NCI-H748 treated with DMSO at 0.1 percent for 48 hours (cell line): Measurements from ENCODE around the gene C1orf21.

Experiments used
- DNase-seq: peaks from one replicate; lab custom pipeline; 2025; lab: John Stamatoyannopoulos, UW

C1orf21 gene

DNA sequence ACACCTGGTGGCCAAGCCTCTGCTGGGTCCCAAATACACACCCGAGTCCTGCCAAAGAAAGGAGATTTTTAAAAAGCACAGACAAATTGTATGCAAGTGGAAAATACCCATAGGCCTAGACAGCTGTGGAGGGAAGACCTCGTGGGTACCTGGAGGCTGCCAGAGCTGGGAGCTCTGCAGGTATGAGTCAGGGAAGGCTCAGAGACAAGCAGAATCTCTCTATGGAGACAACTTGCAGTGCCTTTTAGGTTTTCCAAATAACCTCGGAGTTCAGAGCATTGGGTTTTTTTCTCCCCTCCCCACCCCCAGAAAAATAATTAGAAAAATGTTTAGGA, 240.1 kb downstream of the C1orf21 start:
- no peak for DNase-seq

DNA sequence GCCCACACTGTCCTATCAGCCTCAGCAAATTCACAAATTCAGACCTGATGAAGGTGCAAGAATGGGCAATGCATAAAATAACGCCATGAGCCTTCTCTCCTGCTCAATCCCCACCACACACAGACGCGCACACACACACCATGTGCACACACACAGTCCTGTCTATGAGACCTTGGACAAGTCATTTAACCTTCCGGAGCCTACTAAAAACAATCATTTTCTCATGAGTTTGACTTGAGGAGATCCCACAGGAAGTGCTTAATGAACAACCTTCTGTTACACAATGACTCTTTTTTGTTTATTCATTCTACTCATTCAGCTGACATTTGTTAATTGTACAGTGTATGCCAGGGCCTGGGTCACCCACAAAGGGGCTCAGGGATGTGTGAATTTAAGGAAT, 242.4 kb downstream of the C1orf21 start:
- no peak for DNase-seq

DNA sequence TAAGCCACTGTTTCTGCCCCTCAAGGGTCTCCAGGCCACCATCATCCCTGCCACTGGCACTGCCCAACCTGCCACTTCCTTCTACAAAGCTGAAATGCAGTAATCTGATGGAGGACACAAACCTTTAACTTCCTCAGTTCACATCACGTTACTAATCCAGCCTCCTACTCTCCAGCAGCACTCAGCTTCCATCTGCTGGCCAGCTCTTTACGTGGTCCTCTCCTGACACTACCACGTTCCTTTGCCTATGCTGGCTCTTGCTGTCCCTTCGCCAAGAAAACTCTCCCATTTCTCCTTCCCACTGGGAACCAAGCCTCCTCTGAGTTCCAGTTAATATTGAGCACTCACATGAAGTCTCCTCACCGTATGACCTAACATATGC, 243.8 kb downstream of the C1orf21 start:
- DNase-seq: no peak

DNA sequence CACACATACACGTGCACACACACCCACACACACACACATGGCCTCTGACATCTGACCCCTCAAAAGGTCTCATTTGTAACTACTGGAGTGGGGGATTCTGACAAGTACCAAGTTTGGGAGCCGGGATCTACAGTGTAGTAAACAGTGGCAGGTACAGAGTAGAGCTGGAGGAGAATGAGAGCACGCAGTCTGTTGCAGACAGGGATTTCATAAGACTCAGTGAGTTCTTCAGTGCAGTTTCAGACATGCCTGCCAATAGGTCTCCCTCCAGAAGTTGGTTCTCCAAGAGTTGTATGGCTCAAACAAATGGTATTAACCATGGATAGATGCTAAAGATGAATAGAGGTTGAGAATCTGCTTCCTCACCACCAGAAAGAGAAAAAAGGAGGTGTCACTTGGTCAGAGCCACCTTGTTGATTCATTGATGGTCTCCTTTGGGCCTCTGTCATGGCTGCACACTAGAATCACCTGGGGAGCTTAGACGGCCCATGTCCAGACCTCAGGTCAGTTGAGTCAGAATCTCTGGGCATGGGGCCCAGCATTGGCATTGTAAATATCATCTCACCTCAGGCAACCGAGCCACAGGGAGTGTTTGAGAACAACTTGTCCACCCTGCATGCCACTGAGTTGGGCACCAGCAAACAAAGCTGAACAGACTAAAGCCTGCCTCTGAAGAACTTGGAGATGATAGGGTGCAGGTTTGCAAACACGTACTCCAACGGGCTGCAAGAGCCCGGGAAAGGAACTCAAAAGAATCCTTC, 245.8 kb downstream of the C1orf21 start:
- no peak for DNase-seq

DNA sequence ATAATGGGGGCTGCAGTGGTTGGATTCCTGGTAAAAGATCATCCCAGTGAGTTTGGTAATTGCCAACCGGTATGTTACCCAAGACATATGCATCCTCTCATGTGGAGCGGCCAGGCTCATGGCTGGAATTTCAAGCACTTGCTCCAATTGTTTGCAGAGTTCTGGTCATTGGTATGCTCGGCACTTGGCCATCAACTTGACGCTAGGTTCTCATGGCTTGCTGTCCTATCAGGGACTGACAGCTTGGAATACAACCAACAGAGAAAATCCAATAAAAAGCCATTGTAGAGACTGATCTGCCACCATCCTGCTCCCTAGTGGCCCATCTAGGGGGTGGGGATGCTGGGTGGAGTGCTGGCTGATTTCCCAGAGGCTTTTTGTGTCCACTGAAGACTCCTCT, 247.0 kb downstream of the C1orf21 start:
- DNase-seq: no peak

DNA sequence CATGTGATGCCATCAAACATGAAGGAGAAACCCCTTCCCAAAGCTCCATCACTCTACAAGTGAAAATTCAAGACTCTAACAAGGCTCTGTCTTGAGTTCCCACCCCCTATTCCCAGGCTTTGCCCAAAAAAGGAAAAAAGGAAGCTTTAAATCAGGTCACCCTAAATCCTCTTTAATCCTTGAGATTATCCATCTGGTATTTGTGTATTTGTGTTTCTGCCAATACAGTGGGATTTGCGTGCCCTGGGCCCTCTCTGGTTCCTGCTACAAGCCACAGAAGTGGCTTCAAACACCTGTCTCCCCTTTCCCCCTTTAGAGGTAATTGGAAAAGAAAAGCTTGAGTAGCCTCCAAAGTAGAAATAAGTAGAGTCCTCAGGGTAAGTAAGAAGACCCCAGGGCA, 247.5 kb downstream of the C1orf21 start:
- DNase-seq: no peak

DNA sequence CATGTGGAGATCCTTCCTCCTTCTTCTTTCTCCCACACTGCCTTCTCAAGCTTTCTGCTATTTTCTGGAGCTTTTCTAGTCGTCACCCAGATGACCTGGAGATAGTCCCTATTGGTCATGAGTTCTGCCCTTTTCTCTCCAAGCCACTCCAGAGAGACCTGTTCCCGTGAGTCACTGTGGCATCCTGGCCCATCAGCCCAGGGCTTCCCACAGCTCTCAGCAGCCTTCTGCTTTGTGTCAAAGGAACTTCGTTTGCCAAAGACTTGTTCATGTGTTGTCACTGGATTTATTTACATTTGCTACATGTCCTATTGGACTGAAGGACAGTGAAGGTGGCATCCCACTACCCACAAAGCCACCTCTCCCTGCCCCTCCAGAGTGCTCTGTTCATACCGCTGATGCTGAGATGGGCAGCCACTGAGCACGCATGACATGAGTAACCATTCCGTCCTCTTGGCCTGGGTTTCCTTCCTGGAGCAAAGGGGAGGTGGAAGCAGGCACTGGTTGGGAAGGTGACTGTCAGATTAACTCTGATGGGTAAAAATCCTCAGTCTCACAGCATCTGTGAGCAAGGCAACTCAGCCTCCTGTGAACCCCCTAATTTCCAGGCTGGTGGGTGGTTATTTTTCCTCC, 248.6 kb downstream of the C1orf21 start:
- DNase-seq: no peak

DNA sequence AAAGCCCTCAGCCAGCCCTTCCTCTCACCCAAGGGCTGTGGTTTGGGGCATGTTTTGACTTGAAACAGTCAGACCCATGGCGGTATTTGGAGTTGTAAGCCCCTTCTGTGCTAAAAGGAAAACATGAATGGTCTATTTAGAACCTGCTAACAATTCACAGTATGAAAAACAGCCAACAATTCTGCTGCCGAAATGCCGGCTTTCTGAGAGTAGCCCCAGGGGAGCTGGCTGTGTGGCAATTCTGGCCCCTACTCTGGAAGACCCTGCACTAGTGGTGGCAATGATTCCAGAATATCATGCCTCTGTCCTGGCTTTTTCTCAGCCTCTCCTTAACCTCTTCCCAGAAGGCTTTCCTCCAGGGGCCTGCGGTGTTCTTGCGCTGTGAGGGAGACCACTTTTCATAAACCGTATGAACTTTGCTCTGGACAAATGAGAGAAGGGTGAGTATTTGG, 249.2 kb downstream of the C1orf21 start:
- no peak for DNase-seq

DNA sequence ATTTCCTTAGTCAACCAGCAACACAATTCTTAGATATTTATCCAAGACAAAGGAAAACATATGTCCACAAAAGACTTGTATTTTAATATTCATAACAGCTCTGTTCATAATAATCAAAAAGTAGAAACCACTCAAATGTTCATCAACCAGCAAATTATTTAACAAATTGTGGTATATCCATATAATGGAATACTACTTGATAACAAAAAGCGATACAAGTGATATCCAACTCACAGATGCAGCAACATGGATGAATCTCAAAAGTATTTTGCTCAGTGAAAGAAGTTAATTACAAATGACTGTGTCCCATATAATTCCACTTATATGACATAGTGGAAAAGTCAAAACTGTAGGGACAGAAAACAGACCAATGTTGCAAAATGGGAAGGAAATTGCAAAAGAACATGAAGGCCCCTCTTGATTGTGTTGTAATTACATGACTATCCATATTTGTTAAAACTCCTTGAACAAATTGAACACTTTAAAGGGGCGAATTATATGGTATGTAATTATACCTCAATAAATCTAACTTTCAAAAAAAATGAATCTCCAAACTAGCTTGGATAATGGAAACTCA, 250.9 kb downstream of the C1orf21 start:
- no peak for DNase-seq

DNA sequence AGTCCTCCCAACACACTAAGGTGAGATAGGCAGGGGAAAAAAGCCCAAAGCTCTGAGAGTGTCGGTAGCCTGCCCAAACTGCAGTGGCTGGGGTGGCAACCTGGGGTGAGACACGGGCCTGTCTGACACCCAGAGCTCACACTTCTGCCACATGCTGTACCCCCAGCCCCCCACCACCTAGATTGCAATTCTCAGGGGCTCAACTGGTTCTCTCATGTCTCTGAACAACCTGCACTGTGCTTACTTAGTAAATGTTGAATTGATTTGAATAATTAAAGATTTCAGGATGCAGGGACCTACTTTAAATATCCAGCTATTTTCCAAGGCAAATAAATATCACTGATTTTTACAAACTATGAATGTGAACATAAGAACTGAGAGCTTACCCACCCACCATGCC, 252.4 kb downstream of the C1orf21 start:
- DNase-seq: no peak

DNA sequence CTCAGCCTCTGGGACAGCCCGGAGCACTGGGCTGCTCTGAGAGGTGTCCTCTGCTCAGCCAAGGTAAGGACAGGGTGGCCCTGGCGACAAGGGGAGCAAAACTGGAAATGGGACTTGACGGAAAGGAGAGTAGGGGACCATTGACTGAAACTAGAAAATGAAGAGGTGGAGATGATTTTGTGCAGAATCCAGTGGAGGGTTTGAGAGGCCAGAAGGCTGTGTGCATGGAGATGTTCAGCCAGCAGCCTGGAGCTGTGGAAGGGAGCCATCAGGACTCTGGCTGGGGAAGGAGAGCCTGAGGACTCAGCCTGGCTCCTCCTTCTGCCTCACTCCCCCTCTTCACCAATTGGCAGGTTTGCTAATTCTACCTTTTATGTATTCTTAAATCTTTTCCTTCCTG, 253.7 kb downstream of the C1orf21 start:
- DNase-seq: no peak

DNA sequence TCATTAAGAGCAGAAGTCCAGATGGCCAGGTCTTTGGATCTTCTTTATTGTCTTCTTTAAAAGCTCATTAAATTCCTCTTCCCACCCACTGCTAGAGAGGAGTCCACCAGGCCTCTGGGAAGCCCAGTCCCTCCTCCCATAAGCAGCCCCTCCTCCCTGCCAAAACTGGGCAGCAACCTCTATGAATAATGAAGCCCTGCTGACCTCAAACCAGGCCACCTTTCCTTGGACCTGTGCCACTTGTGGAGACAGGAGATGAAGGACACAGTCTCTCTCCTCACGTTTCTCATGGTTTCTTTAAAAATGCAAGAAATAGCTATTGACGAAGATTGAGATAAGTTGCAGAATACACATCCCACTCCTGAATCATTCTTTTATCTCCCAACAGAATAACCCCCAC, 255.1 kb downstream of the C1orf21 start:
- no peak for DNase-seq

DNA sequence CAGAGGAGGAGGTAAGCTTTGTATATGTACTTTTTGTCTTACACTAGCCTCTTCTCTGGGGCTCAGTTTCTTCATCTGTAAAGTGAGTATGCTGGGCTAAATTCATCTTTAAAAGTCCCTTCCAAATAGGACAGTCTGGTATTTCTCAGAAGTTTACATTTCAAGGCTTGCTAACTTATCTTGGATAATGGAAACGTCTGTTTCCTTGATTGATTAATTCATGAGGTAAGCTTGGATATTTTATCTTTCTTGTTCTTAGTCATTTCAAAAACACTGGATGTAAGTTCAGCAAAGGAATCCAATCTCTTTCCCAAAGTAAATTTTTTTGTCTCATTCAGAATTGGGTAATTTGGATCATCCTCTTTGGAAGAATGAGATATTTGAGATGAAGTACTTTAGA, 256.8 kb downstream of the C1orf21 start:
- DNase-seq: no peak

DNA sequence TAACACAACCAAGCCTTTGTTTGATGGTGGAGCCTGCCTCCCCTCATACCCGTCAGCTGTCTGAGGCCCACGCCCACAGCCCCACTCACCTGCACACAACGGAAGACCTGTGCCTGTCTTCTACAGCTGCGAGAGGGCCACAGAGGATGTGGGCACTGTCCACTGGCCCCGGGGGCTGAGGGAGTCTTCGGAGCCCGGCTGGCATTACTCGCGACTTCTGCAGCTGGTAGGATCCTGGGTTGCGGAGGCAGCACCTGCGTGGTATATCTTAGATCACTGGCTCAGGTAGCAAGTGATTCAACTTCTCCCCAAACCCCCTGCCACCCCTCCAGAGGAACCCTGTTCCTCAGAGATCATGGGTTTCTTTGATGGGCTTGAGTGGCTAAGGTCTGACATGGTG, 257.9 kb downstream of the C1orf21 start:
- no peak for DNase-seq

DNA sequence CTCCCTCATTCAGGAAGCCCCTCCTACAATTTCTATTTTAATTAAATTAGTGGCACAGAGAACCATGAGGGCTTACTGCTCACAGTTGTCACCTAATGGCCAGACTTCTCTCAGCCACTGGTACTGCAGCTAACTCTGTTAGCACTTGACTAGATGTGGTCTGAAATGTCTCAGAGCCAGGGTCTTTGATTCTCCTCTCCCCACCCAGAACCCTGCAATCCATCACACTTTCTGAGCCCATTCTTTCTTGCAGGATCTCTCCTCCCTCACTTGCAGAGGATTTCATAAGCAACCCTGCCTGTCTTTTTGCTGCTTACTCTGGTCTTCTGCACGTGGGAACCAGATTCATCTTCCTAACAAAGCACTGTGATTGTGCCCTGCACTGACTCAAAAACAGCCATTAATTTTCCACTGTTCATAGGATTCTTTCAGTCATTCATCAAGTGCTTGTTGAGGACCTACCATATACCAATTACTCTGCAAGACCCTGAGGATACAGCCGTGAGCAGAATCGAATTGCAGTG, 259.4 kb downstream of the C1orf21 start:
- no peak for DNase-seq

DNA sequence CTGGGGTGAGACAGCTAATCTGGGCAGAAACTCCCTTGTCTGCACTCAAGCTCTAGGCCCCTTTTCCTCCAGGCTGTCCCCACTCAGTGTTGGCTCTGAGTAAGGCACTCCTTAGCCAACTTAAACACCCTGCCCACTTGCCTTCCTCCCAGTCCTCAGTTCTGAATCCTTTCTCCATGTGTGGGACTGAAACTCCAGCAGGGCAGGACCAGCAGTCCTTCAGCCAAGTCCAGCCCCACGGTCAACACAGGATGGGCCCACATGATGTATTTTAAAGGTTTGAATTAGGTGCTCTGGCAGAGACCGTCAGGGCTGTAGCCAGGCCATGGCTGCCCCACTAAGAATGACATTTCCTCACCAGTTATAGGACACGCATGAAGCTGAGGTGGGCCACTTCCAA, 260.0 kb downstream of the C1orf21 start:
- DNase-seq: no peak

DNA sequence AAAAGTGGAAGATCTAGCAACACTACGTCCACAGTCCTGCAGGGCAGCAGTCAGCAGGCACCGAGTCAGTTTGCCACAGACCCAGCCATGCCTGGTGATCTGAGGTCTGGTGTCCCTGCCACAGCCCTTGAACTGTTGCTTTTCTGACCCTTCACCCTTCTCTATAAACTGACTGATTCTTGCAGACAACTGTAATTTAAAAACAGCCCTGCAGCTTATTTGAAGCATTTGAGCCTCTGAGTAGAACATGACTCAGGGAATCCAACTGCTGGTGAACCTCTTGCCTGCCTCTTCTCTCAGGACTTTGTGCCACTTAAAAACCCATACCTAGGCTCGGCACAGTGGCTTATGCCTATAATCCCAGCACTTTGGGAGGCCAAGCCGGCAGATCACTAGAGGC, 260.6 kb downstream of the C1orf21 start:
- DNase-seq: no peak

DNA sequence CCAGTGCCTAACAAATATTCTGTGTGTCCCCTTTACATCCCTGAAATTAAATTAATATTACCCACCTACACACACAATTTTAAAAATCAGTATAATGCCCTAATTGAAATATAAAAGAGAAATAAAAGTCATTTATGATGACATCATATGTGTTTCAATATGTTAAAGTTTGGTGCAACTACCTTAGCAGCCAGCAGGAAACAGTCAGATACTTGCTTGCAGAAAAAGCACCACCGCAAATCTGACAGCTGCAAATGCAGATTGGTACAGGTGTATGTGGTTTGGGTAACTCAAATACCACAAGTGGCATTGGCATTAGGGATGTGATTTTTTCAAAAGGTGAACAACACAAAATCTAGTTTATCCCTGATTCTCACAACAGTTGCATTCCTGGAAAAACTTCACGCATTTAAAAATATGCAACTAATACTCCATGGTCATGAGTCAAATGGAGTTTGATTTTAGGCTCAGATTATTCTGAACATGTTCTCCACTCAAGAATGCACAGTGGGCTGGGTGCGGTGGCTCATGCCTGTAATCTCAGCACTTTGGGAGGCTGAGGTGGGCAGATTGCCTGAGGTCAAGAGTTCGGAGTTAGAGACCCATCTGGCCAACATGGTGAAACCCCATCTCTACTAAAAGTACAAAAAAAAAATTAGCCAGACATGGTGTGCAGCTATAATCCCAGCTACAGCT, 261.5 kb downstream of the C1orf21 start:
- no peak for DNase-seq

DNA sequence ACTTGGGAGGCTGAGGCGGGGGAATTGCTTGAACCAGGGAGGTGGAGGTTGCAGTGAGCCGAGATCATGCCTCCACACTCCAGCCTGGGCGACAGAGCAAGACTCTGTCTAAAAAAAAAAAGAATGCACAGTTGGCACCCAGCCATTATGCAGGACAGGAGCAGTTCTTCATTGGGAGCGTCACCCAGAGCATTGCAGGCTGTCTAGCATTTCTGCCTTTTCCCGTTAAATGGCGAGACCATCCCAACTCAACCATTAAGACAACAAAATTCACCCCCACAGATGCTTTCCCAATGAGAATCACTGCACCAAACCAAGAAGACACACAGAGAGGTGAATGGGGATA, 262.0 kb downstream of the C1orf21 start:
- DNase-seq: no peak

DNA sequence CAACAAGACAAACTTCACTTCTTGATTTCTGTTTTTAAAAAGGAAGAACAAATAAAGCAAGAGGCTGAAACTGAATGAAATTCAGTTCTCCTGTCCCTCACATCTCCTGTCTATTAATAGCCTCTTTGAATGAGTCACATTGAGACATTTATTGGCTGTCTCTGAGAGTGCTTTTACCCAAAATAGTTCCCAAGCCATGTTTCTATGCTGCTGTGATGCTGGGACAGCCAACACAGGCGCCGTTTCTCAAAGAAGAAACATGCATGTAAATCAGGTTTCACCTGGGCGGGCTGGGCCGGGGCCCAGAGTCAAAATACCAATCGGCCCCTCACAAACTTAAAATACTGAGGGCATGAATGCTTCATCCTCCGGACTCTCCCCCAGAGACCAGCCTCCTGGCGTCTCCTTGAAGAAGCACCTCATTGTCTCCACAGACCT, 262.6 kb downstream of the C1orf21 start:
- DNase-seq: no peak

DNA sequence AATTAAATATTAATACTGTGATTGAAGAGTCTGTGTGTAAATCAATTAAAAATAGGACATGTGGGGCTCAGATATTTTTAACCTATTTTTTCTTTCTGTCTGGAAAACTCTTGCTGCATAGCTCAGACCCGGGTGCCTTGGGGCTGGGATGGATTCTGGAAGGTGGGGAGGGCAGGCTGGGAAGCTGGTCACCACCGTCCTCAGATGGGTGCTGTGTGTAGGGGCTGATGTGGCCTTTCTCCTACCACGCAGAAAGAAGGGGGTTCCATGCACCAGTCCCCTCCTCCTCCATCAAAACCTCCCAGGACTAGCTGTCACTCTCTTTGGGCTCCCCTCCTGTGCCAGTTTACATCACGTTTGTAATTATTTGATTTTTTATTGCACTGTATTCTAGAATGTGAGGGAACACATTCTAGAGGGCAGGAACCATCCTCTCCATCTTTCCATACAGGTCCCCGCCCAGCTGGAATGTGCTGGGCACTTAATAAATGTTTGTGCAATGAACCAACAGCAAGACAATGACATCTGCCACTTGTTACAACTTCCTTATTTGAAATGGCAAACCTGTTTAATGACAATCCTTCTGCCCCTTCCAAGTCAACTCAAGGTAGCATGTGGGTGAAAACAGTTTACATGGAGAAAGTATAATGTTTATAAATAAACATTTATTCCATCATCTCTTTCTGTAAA, 263.5 kb downstream of the C1orf21 start:
- DNase-seq: no peak

DNA sequence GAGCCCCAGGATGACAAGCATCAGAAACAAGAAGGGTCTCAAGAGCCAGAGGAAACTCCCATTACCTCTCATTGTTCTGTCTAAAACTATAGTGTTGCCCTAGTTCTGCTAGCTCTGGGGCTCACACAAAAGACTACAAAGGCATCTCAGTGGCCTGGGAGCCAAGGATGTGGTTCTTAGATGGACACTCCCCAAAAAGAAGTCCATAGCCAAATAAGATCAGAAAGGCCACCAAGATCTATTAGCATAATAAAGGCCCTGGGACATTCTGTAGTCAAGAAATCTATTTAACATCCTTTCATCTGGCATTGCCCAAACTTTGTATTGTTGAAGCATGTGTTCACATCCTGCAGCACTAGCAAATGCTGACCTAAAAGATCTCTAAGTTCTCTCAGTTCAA, 268.4 kb downstream of the C1orf21 start:
- DNase-seq: no peak
